HepG2 (cell line): ENCODE results near the gene SERINC4. TPM values are rescaled to one million over a fixed set of nuclear protein-coding genes. Genes with fewer than 3 reads are reported as not detected.
A peak's percentile ranks its signal among the peaks of the same experiment; 100 is the strongest.

Experiments
- ATAC-seq: fragments of 200-7000 bp; cut with Tn5 transposase; 3 replicates; pipeline ENCODE4 v1.9.1; 2020; ENCODE audit warnings: mild to moderate bottlenecking, moderate library complexity
- BruUV-seq: library from RNA; stranded (reverse); fragments of 400-500 nt; replicated peaks from 2 replicates; lab custom pipeline; 2021; lab: Mats Ljungman, UMichigan
- CTCF ChIA-PET: fragments of 300-600 bp; formaldehyde crosslinking; extraction: SDS; loops from one replicate; lab custom pipeline; 2021; ENCODE audit warnings: low total read pairs, inconsistent platforms, low intra/inter-chr PET ratio; lab: Yijun Ruan, JAX
- POLR2A ChIA-PET: fragments of 350-600 bp; sonication (Branson Sonifier 250); formaldehyde crosslinking; loops from one replicate; lab custom pipeline; 2020; ENCODE audit warnings: antibody characterized with exemption, inconsistent platforms; lab: Yijun Ruan, JAX
- DNase-seq: peaks from one replicate; pipeline ENCODE4 v3.0.0-alpha.2; 2015; ENCODE audit warnings: low spot score
- FAIRE-seq: peaks from 3 replicates; lab custom pipeline; 2011; peaks lifted over from hg19 to GRCh38; lab: Jason Lieb, UNC
- H2AFZ ChIP-seq: one replicate; pipeline ENCODE4 v1.6.1; 2011; ENCODE audit warnings: low read length, inconsistent platforms
- H3K27ac ChIP-seq: fragments of 300-600 bp; 3 replicates; pipeline ENCODE4 v1.8.0; 2011; ENCODE audit warnings: mixed run types, mild to moderate bottlenecking, mixed read lengths, low read length, inconsistent platforms; ENCODE audit not compliant: insufficient read depth; ENCODE audit errors: extremely low read length
- H3K27me3 ChIP-seq, 2 experiments: fragments of 200-600 bp in 1 of 2; 2 replicates in 1 of 2; 3 replicates in 1 of 2; pipeline versions ENCODE4 v1.6.0 to v1.8.0; 2011; ENCODE audit warnings: low read length in 2 of 2, mild to moderate bottlenecking in 2 of 2, moderate library complexity in 2 of 2, inconsistent platforms in 1 of 2; ENCODE audit not compliant: insufficient read depth in 2 of 2, control insufficient read depth in 1 of 2
- H3K36me3 ChIP-seq, 2 experiments: fragments of 200-600 bp in 1 of 2; replicated peaks in 1 of 2; 2 replicates in 1 of 2; 3 replicates in 1 of 2; pipeline versions ENCODE4 v1.5.1 to v1.8.0; 2011; ENCODE audit warnings: low read length in 2 of 2, inconsistent platforms in 1 of 2; ENCODE audit not compliant: insufficient read depth in 2 of 2, control insufficient read depth in 1 of 2
- H3K4me1 ChIP-seq: 2 replicates; pipeline ENCODE4 v1.5.1; 2012; ENCODE audit warnings: low read length, inconsistent platforms; ENCODE audit not compliant: insufficient read depth
- H3K4me2 ChIP-seq: 2 replicates; pipeline ENCODE4 v1.6.0; 2011; ENCODE audit warnings: low read depth, low read length, inconsistent platforms
- H3K4me3 ChIP-seq, 3 experiments: fragments of 200-600 bp in 1 of 3; sonication (generic), shearing (Covaris generic) in 1 of 3; replicated peaks in 1 of 3; 2 replicates each; pipeline ENCODE4 v1.5.1; 2011 to 2016; ENCODE audit warnings: low read length in 3 of 3, inconsistent platforms in 2 of 3, low read depth in 2 of 3, mild to moderate bottlenecking in 2 of 3, control low read depth in 1 of 3, mixed read lengths in 1 of 3; ENCODE audit not compliant: insufficient read depth in 1 of 3
- H3K79me2 ChIP-seq: one replicate; pipeline ENCODE4 v1.6.1; 2011; ENCODE audit warnings: low read length, inconsistent platforms; ENCODE audit not compliant: insufficient read depth
- H3K9ac ChIP-seq: 2 replicates; pipeline ENCODE4 v1.6.0; 2011; ENCODE audit warnings: mild to moderate bottlenecking, low read depth, low read length, inconsistent platforms; ENCODE audit not compliant: insufficient read depth
- H3K9me3 ChIP-seq: 2 replicates; pipeline ENCODE4 v1.5.1; 2012; ENCODE audit warnings: mild to moderate bottlenecking, low read length
- H4K20me1 ChIP-seq: 2 replicates; pipeline ENCODE4 v1.6.0; 2011; ENCODE audit warnings: inconsistent platforms, mild to moderate bottlenecking, low read length, moderate library complexity; ENCODE audit not compliant: insufficient read depth
- GFI1 ChIP-seq: sonication (generic); formaldehyde crosslinking; IDR thresholded peaks from 2 replicates; pipeline ENCODE4 v1.5.0; 2020; ENCODE audit warnings: missing genetic modification reagents, mild to moderate bottlenecking, borderline replicate concordance
- NFAT5 ChIP-seq: sonication (generic); formaldehyde crosslinking; IDR thresholded peaks from 2 replicates; pipeline ENCODE4 v1.4.0; 2020; ENCODE audit warnings: missing genetic modification reagents
- POLR2A ChIP-seq, 2 experiments: IDR thresholded peaks; 2 replicates each; pipeline ENCODE4 v1.6.1; 2011; ENCODE audit warnings: low read depth in 2 of 2, low read length in 2 of 2, mild to moderate bottlenecking in 1 of 2, moderate library complexity in 1 of 2; ENCODE audit not compliant: insufficient read depth in 1 of 2
- RBFOX2 ChIP-seq: fragments of 200-400 bp; formaldehyde crosslinking; IDR thresholded peaks from 2 replicates; pipeline ENCODE4 v1.6.1; 2017; ENCODE audit warnings: low read depth, mild to moderate bottlenecking, low read length
- ZNF253 ChIP-seq: sonication (generic); formaldehyde crosslinking; IDR thresholded peaks from 2 replicates; pipeline ENCODE4 v1.8.0; 2022; ENCODE audit warnings: mild to moderate bottlenecking, missing genetic modification reagents, borderline replicate concordance
- ZNF589 ChIP-seq: sonication (generic); formaldehyde crosslinking; conservative IDR thresholded peaks from 2 replicates; pipeline ENCODE4 v1.8.0; 2022; ENCODE audit warnings: mild to moderate bottlenecking, moderate library complexity, missing genetic modification reagents
- ZNF652 ChIP-seq: IDR thresholded peaks from 2 replicates; pipeline ENCODE4 v1.6.1; 2016; ENCODE audit warnings: low read depth, borderline replicate concordance
- WGBS: methylation state at CpG from one replicate; pipeline ENCODE4 v1.1.6; 2017; ENCODE audit warnings: low lambda C conversion rate; 5-methylcytosine and 5-hydroxymethylcytosine counted together
- in situ Hi-C: cut with HindIII; loops from 2 replicates; pipeline ENCODE4 v1.10.0; 2017; ENCODE audit warnings: low pct_unique_long_range_greater_than_20kb; ENCODE audit not compliant: extremely low pct_ligation_motif_present
- intact Hi-C: fragments of 100-400 bp; cut with micrococcal nuclease; formaldehyde crosslinking; loops from one replicate; pipeline ENCODE4 v1.10.0; 2022; ENCODE audit not compliant: unreplicated experiment
- polyA plus RNA-seq, 8 experiments: library from polyadenylated mRNA; depleted of rRNA in 3 of 8; stranded (reverse) in 7 of 8; unstranded in 1 of 8; fragments of >200 nt; fragmentation: Illumina TruSeq in 4 of 8; extraction: Trizol in 4 of 8; gene quantifications; 2 replicates each; pipeline versions ENCODE4 v1.2.1 to v1.2.3, GENCODE V29; 2011 to 2016; ENCODE audit warnings: low read depth in 4 of 8, missing spikeins in 1 of 8, mixed read lengths in 1 of 8; ENCODE audit not compliant: insufficient read depth in 1 of 8
- total RNA-seq, 5 experiments: library from RNA; depleted of rRNA; stranded (reverse); fragments of >200 nt; fragmentation: Illumina TruSeq; extraction: Trizol; gene quantifications; 2 replicates each; pipeline ENCODE4 v1.2.3, GENCODE V29; 2016; ENCODE audit warnings: low read depth in 1 of 5

The SERINC4 gene
- total and polyA plus RNA-seq, 2 of the 13 experiments (the other 11 are each of a cell fraction or from before 2014, with no cell fraction given) = not detected

GRCh38 chr15:43793647-43794046, 6.4 kb downstream of the SERINC4 start:
- Histone ChIP-seq H2AFZ (no peak overlapping the region), H3K9me3 (no peaks in the 10 kb centered on the region), H3K4me3 (peak overlapping the region; percentile 98 to 100 (median 99)), H3K4me2 (peak overlapping the region; percentile 96), H3K79me2 (peaks cover 26% of the 10 kb centered on the region), H3K4me1 (peaks cover 52% of the 10 kb centered on the region), H3K9ac (peak overlapping the region; percentile 100), H3K27me3 (no peaks in the 10 kb centered on the region; a peak in 1 of 5 replicates), H3K27ac (peak overlapping the region; percentile 98), H4K20me1 (peaks cover 28% of the 10 kb centered on the region), H3K36me3 (peaks cover 8 to 35% of the 10 kb centered on the region in 2 experiments)
- DNase-seq = no peak
- 94% methylated on average over 10 of the region's 10 CpGs for WGBS
- no TSS peak for BruUV-seq
- TF ChIP-seq POLR2A (IDR thresholded peaks at IDR 0.05; ENCODE audit: insufficient read depth in 1 of 2, low read depth in 2 of 2, low read length in 2 of 2) = 0 out of 4 replicates have a peak, but pooled peaks of 1 of the 2 experiments have one; percentile 15
- TF ChIP-seq ZNF652 (CRISPR knock-in tag) = no peak
- TF ChIP-seq ZNF253 (CRISPR knock-in tag) = 0 out of 2 replicates have a peak, but pooled peaks have one; percentile 24
- TF ChIP-seq RBFOX2 = peak; percentile 30; the same call in 1 of the 2 replicates
- no peak for TF ChIP-seq ZNF589 (CRISPR knock-in tag)
- TF ChIP-seq GFI1 (CRISPR knock-in tag) = 0 out of 2 replicates have a peak, but pooled peaks have one; percentile 31
- TF ChIP-seq NFAT5 (CRISPR knock-in tag) = no peak
- CTCF ChIA-PET = no interaction called here
- in situ Hi-C loops = no loop called here
- FAIRE-seq = no peak
- ATAC-seq = no peak
- POLR2A ChIA-PET = interaction anchor here (0.7 to 2.0 kb wide), 3 partner anchors 10 to 31 kb away, joined by 5 to 8 read pairs (median 7); partner anchors contain the start of genes ELL3 and MFAP1
- intact Hi-C loops = no loop called here
